Left hindlimb (tissue), 1 donor: Measurements from ENCODE around the gene SHC4.

Source experiments
- DNase-seq: peaks from one replicate; pipeline ENCODE4 v3.0.0-alpha.2; 2018

Gene SHC4

GRCh38 chr15:48785712-48786111 lies 178.0 kb downstream of the SHC4 start:
- DNase-seq, result no peak

GRCh38 chr15:48785195-48785594 lies 178.5 kb downstream of the SHC4 start:
- DNase-seq, result no peak

- DNase-seq, result no peak
These were observed 179.0 kb downstream of the SHC4 start for GRCh38 chr15:48784756-48785155.

GRCh38 chr15:48782911-48783310 lies 180.8 kb downstream of the SHC4 start:
- DNase-seq, result no peak

GRCh38 chr15:48781481-48782081 lies 182.1 kb downstream of the SHC4 start:
- no peak for DNase-seq

GRCh38 chr15:48781017-48781416 lies 182.7 kb downstream of the SHC4 start:
- DNase-seq, result no peak

GRCh38 chr15:48778331-48778730 lies 185.4 kb downstream of the SHC4 start:
- no peak for DNase-seq

- no peak for DNase-seq
These were observed 185.9 kb downstream of the SHC4 start for GRCh38 chr15:48777645-48778330.

- no peak for DNase-seq
These were observed 188.2 kb downstream of the SHC4 start for GRCh38 chr15:48775546-48775945.

GRCh38 chr15:48774484-48774883 lies 189.2 kb downstream of the SHC4 start:
- no peak for DNase-seq
